ENCODE results near the gene CAMK1D. TPM values are rescaled to one million over a fixed set of nuclear protein-coding genes. Genes with fewer than 3 reads are reported as not detected.

CAMK1D gene
- total and polyA plus RNA-seq, 2 of the 4 experiments (the other 2 are of a cell fraction), result 5.0 to 5.3 TPM

- H3K14ac ChIP-seq (replicated peaks; ENCODE audit: low read depth, low read length), result no peak overlapping the region
- H2BK120ac ChIP-seq (ENCODE audit: low read depth, low read length), result no peak overlapping the region
- H3K9me1 ChIP-seq (ENCODE audit: insufficient read depth, low read length), result no peaks in the 10 kb centered on the region
- H2BK15ac ChIP-seq (ENCODE audit: low read depth, low read length), result no peak overlapping the region
- no peak overlapping the region for H3K4me3 ChIP-seq (ENCODE audit: insufficient read depth, low read depth, low read length)
- H2AK9ac ChIP-seq (replicated peaks; ENCODE audit: low read depth, low read length, poor library complexity), result no peak overlapping the region
- dilution Hi-C loops (cut with HindIII; ENCODE audit: low sequenced_read_pairs, unreplicated experiment) (no loop called here), intact Hi-C loops (cut with micrococcal nuclease) (no loop called here), in situ Hi-C loops (cut with MboI; ENCODE audit: low sequenced_read_pairs) (no loop called here)
- no peak overlapping the region for H3K27ac ChIP-seq (ENCODE audit: insufficient read depth, low read length)
- H2AFZ ChIP-seq (replicated peaks; ENCODE audit: low read length, poor library complexity), result no peak overlapping the region
- H4K91ac ChIP-seq (ENCODE audit: insufficient read depth, low read depth, low read length), result no peak overlapping the region
- H3K79me1 ChIP-seq (ENCODE audit: low read depth in 1 of 2, low read length in 2 of 2), result no peaks in the 10 kb centered on the region
- H3K27me3 ChIP-seq (ENCODE audit: control insufficient read depth, insufficient read depth, low read length), result no peaks in the 10 kb centered on the region
- peaks cover 6% of the 10 kb centered on the region for H3K9me3 ChIP-seq (ENCODE audit: control insufficient read depth, insufficient read depth, low read length)
- CTCF ChIA-PET, result interaction anchor here (1.8 kb wide), 1 partner anchor 8 kb away, joined by 3 read pairs; no protein-coding TSS in a partner anchor
- no peak overlapping the region for H3K4me2 ChIP-seq (ENCODE audit: low read depth, low read length)
- no peaks in the 10 kb centered on the region for H4K20me1 ChIP-seq (ENCODE audit: insufficient read depth, low read length)
- no peak overlapping the region for H3K56ac ChIP-seq (ENCODE audit: extremely low read depth, insufficient read depth, low read length)
- TF ChIP-seq ELK1 (IDR thresholded peaks at IDR 0.05; ENCODE audit: borderline replicate concordance, low read depth, low read length) (no peak), BHLHE40 (IDR thresholded peaks at IDR 0.05; ENCODE audit: low read depth, low read length) (no peak), CEBPB (IDR thresholded peaks at IDR 0.05; ENCODE audit: low read depth, low read length) (no peak)
- WGBS, 2 experiments (ENCODE audit: extremely low coverage in 2 of 2, insufficient read length in 1 of 2), result no CpG with 5 or more reads among the region's 4 CpGs
- H3K9ac ChIP-seq (ENCODE audit: low read depth, low read length), result no peak overlapping the region
- ATAC-seq (ENCODE audit: low read depth) (no peak), DNase-seq (no peak)
- no peak overlapping the region for H2BK20ac ChIP-seq (ENCODE audit: low read depth, low read length)
- no peak overlapping the region for H3K23ac ChIP-seq (ENCODE audit: low read depth, low read length)
- no peak overlapping the region for H4K8ac ChIP-seq (ENCODE audit: low read depth in 2 of 2, low read length in 2 of 2)
- no peak overlapping the region for H4K5ac ChIP-seq (ENCODE audit: low read depth, low read length)
- no peak overlapping the region for H2BK5ac ChIP-seq (ENCODE audit: low read depth, low read length, poor library complexity, severe bottlenecking)
- no peak overlapping the region for H3K4ac ChIP-seq (ENCODE audit: low read depth, low read length)
- H2AK5ac ChIP-seq (ENCODE audit: low read depth, low read length), result no peak overlapping the region
- no peaks in the 10 kb centered on the region for H3K36me3 ChIP-seq (ENCODE audit: control insufficient read depth, insufficient read depth, low read length)
- no TSS peak for BruUV-seq (replicated peaks)
- POLR2A ChIA-PET (ENCODE audit: unreplicated experiment), result no interaction called here
- H3K18ac ChIP-seq (ENCODE audit: low read depth, low read length), result no peak overlapping the region
- H3K4me1 ChIP-seq (ENCODE audit: control insufficient read depth, insufficient read depth, low read length), result peaks cover 3% of the 10 kb centered on the region; the same call in 1 of the 2 replicates
Observed at GRCh38 chr10:12600652-12601051, 251.3 kb downstream of the CAMK1D start.

Data from IMR-90 (cell line).